A549 (cell line): ENCODE data around the gene USP11.

Source experiments
- BHLHE40 ChIP-seq: IDR thresholded peaks from 2 replicates; pipeline ENCODE4 v1.6.1; 2012; ENCODE audit warnings: low read depth, low read length, inconsistent platforms
- EHMT2 ChIP-seq: fragments of 200-600 bp; sonication (generic); IDR thresholded peaks from 2 replicates; pipeline ENCODE4 v1.6.1; 2016; ENCODE audit warnings: antibody characterized with exemption, low read depth, mild to moderate bottlenecking, moderate library complexity
- MAFK ChIP-seq: fragments of 450-650 bp; IDR thresholded peaks from 2 replicates; pipeline ENCODE4 v1.6.1; 2014; ENCODE audit not compliant: partially characterized antibody
- NFE2L2 ChIP-seq: fragments of 150-350 bp; conservative IDR thresholded peaks from 2 replicates; pipeline ENCODE4 v1.6.1; 2014; ENCODE audit warnings: low read length
- NR3C1 ChIP-seq: fragments of >200 bp; sonication (Bioruptor Twin); formaldehyde crosslinking; IDR thresholded peaks from 3 replicates; pipeline ENCODE4 v1.6.1; 2017
- PHF8 ChIP-seq: fragments of 200-600 bp; sonication (generic); IDR thresholded peaks from 2 replicates; pipeline ENCODE4 v1.6.1; 2016; ENCODE audit warnings: low read depth, mild to moderate bottlenecking, antibody characterized with exemption, moderate library complexity, borderline replicate concordance
- POLR2A ChIP-seq: IDR thresholded peaks from 2 replicates; pipeline ENCODE4 v1.6.1; 2012; ENCODE audit warnings: mild to moderate bottlenecking, low read length
- SMC3 ChIP-seq: fragments of >200 bp; sonication (Bioruptor Twin); formaldehyde crosslinking; IDR thresholded peaks from 3 replicates; pipeline ENCODE4 v1.6.1; 2018; ENCODE audit warnings: inconsistent platforms
- SREBF2 ChIP-seq: fragments of 450-650 bp; IDR thresholded peaks from 2 replicates; pipeline ENCODE4 v1.6.1; 2014; ENCODE audit warnings: mild to moderate bottlenecking, moderate library complexity
- TP53 ChIP-seq: fragments of 250-450 bp; sonication (Bioruptor Pico); IDR thresholded peaks from 2 replicates; pipeline ENCODE4 v1.5.0; 2021; ENCODE audit warnings: mild to moderate bottlenecking, moderate library complexity
- TF ChIP-seq, protein P1 (sequence below): fragments of 200-600 bp; sonication (generic); IDR thresholded peaks from 2 replicates; pipeline ENCODE4 v1.6.1; 2016; ENCODE audit warnings: antibody characterized with exemption, mild to moderate bottlenecking, moderate library complexity
- TF ChIP-seq, protein P2 (sequence below): IDR thresholded peaks from 2 replicates; pipeline ENCODE4 v1.6.1; 2012
- TF ChIP-seq, protein P3 (sequence below): fragments of >200 bp; sonication (Bioruptor Twin); formaldehyde crosslinking; IDR thresholded peaks from 3 replicates; pipeline ENCODE4 v1.5.1; 2016

DNA sequence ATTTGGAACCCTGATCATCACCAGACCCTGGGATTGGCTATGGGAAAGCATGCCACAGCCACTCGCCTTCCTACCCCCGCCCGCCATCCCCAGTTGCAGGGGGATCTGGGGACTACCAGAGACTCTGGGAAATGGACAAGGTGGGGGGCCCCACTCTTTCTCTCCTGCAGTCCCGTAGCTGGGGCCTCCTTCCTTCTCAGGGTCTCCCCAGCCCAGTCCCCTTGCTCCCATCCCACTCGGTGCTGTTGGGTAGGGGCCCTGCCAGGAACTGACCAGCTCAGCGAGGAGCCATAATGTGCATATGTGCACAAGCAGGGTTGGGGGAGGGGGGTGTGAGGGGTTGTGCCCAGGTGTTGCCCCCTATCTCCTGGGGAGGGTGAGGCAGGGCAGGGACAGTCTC, 3.4 kb upstream of the USP11 start:
- TF ChIP-seq MAFK (no peak), SMC3 (no peak), PHF8 (no peak), BHLHE40 (no peak), POLR2A (no peak), SREBF2 (no peak), EHMT2 (no peak), NFE2L2 (no peak), NR3C1 (no peak), TP53 (no peak)
- TF ChIP-seq, protein P1, sequence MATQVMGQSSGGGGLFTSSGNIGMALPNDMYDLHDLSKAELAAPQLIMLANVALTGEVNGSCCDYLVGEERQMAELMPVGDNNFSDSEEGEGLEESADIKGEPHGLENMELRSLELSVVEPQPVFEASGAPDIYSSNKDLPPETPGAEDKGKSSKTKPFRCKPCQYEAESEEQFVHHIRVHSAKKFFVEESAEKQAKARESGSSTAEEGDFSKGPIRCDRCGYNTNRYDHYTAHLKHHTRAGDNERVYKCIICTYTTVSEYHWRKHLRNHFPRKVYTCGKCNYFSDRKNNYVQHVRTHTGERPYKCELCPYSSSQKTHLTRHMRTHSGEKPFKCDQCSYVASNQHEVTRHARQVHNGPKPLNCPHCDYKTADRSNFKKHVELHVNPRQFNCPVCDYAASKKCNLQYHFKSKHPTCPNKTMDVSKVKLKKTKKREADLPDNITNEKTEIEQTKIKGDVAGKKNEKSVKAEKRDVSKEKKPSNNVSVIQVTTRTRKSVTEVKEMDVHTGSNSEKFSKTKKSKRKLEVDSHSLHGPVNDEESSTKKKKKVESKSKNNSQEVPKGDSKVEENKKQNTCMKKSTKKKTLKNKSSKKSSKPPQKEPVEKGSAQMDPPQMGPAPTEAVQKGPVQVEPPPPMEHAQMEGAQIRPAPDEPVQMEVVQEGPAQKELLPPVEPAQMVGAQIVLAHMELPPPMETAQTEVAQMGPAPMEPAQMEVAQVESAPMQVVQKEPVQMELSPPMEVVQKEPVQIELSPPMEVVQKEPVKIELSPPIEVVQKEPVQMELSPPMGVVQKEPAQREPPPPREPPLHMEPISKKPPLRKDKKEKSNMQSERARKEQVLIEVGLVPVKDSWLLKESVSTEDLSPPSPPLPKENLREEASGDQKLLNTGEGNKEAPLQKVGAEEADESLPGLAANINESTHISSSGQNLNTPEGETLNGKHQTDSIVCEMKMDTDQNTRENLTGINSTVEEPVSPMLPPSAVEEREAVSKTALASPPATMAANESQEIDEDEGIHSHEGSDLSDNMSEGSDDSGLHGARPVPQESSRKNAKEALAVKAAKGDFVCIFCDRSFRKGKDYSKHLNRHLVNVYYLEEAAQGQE = no peak
- TF ChIP-seq, protein P2, sequence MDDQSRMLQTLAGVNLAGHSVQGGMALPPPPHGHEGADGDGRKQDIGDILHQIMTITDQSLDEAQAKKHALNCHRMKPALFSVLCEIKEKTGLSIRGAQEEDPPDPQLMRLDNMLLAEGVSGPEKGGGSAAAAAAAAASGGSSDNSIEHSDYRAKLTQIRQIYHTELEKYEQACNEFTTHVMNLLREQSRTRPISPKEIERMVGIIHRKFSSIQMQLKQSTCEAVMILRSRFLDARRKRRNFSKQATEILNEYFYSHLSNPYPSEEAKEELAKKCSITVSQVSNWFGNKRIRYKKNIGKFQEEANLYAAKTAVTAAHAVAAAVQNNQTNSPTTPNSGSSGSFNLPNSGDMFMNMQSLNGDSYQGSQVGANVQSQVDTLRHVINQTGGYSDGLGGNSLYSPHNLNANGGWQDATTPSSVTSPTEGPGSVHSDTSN = no peak
- TF ChIP-seq, protein P3, sequence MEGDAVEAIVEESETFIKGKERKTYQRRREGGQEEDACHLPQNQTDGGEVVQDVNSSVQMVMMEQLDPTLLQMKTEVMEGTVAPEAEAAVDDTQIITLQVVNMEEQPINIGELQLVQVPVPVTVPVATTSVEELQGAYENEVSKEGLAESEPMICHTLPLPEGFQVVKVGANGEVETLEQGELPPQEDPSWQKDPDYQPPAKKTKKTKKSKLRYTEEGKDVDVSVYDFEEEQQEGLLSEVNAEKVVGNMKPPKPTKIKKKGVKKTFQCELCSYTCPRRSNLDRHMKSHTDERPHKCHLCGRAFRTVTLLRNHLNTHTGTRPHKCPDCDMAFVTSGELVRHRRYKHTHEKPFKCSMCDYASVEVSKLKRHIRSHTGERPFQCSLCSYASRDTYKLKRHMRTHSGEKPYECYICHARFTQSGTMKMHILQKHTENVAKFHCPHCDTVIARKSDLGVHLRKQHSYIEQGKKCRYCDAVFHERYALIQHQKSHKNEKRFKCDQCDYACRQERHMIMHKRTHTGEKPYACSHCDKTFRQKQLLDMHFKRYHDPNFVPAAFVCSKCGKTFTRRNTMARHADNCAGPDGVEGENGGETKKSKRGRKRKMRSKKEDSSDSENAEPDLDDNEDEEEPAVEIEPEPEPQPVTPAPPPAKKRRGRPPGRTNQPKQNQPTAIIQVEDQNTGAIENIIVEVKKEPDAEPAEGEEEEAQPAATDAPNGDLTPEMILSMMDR = no peak
